ENCODE measurements around the gene SKAP1.
"Not testable (repeated sequence)": the region's sequence is repeated elsewhere in the genome, so short reads cannot be mapped to it uniquely, and the experiment has no call there.

Gene SKAP1

GRCh38 chr17:48347177-48347576 is 82.8 kb downstream of the SKAP1 start:
- TF ChIP-seq CTCF (IDR thresholded peaks at IDR 0.05; ENCODE audit: low read depth, low read length): no peak
- no peak for DNase-seq (ENCODE audit: low read depth, low spot score)
- in situ Hi-C loops (cut with HindIII; ENCODE audit: low sequenced_read_pairs): no loop called here
- H3K4me3 ChIP-seq (ENCODE audit: low read depth, low read length): no peak overlapping the region

GRCh38 chr17:48344251-48344650 is 85.8 kb downstream of the SKAP1 start:
- no peak for TF ChIP-seq CTCF (IDR thresholded peaks at IDR 0.05; ENCODE audit: low read depth, low read length)
- no peak overlapping the region for H3K4me3 ChIP-seq (ENCODE audit: low read depth, low read length)
- in situ Hi-C loops (cut with HindIII; ENCODE audit: low sequenced_read_pairs): no loop called here

GRCh38 chr17:48340916-48341315 is 89.1 kb downstream of the SKAP1 start:
- H3K4me3 ChIP-seq (ENCODE audit: low read depth, low read length): no peak overlapping the region
- no peak for TF ChIP-seq CTCF (IDR thresholded peaks at IDR 0.05; ENCODE audit: low read depth, low read length)
- in situ Hi-C loops (cut with HindIII; ENCODE audit: low sequenced_read_pairs): no loop called here
- DNase-seq (ENCODE audit: low read depth, low spot score): no peak

More at GRCh38 chr17:48344251-48344650, 85.8 kb downstream of the SKAP1 start:
- DNase-seq (ENCODE audit: low read depth, low spot score): no peak

GRCh38 chr17:48338720-48339119 is 91.3 kb downstream of the SKAP1 start:
- in situ Hi-C loops (cut with HindIII; ENCODE audit: low sequenced_read_pairs): no loop called here
- TF ChIP-seq CTCF (IDR thresholded peaks at IDR 0.05; ENCODE audit: low read depth, low read length): no peak
- no peak overlapping the region for H3K4me3 ChIP-seq (ENCODE audit: low read depth, low read length)
- no peak for DNase-seq (ENCODE audit: low read depth, low spot score)

- in situ Hi-C loops (cut with HindIII; ENCODE audit: low sequenced_read_pairs); H3K4me3 ChIP-seq (ENCODE audit: low read depth, low read length); DNase-seq (ENCODE audit: low read depth, low spot score): not testable (repeated sequence)
These were observed 92.1 kb downstream of the SKAP1 start for GRCh38 chr17:48337903-48338302.

GRCh38 chr17:48336986-48337385 is 93.0 kb downstream of the SKAP1 start:
- no peak for TF ChIP-seq CTCF (IDR thresholded peaks at IDR 0.05; ENCODE audit: low read depth, low read length)
- in situ Hi-C loops (cut with HindIII; ENCODE audit: low sequenced_read_pairs): no loop called here
- no peak for DNase-seq (ENCODE audit: low read depth, low spot score)

GRCh38 chr17:48335858-48336500 is 94.0 kb downstream of the SKAP1 start:
- no peak overlapping the region for H3K4me3 ChIP-seq (ENCODE audit: low read depth, low read length)
- peak; percentile 88 for DNase-seq (ENCODE audit: low read depth, low spot score)
- TF ChIP-seq CTCF (IDR thresholded peaks at IDR 0.05; ENCODE audit: low read depth, low read length): peak; percentile 68
- in situ Hi-C loops (cut with HindIII; ENCODE audit: low sequenced_read_pairs): no loop called here

More at GRCh38 chr17:48336986-48337385, 93.0 kb downstream of the SKAP1 start:
- H3K4me3 ChIP-seq (ENCODE audit: low read depth, low read length): no peak overlapping the region

Measured in astrocyte of the spinal cord (primary cell).